H1 (cell line): Measurements from ENCODE around the gene AKT1S1.

Experiments
- ASH2L ChIP-seq: fragments of 200-600, 300-600 bp; sonication (generic); IDR thresholded peaks from one replicate; pipeline ENCODE4 v1.7.1; 2017; ENCODE audit warnings: low read length
- BACH1 ChIP-seq: IDR thresholded peaks from 2 replicates; pipeline ENCODE4 v1.6.1; 2012; ENCODE audit warnings: low read length, improper control_type of control experiment
- CBX5 ChIP-seq: fragments of 300-800, 300-1000 bp; sonication (generic); IDR thresholded peaks from 2 replicates; pipeline ENCODE4 v1.7.1; 2016; ENCODE audit warnings: antibody characterized with exemption, low read length, low read depth
- CREB1 ChIP-seq: IDR thresholded peaks from 2 replicates; pipeline ENCODE4 v1.6.1; 2012; ENCODE audit warnings: inconsistent platforms
- CTCF ChIP-seq, 3 experiments: IDR thresholded peaks; 1 replicate in 2 of 3; 2 replicates in 1 of 3; pipeline versions ENCODE4 v1.5.1 to v1.6.1; 2011; ENCODE audit warnings: low read length in 3 of 3, mild to moderate bottlenecking in 3 of 3, inconsistent platforms in 2 of 3, low read depth in 1 of 3, moderate library complexity in 1 of 3; ENCODE audit not compliant: insufficient read depth in 1 of 3; ENCODE audit errors: control extremely low read depth in 1 of 3
- EP300 ChIP-seq, 2 experiments: IDR thresholded peaks; 1 replicate in 1 of 2; 2 replicates in 1 of 2; pipeline ENCODE4 v1.6.1; 2011 to 2012; ENCODE audit warnings: low read depth in 2 of 2, low read length in 2 of 2, mild to moderate bottlenecking in 2 of 2, borderline replicate concordance in 1 of 2, inconsistent platforms in 1 of 2, moderate library complexity in 1 of 2
- EZH2 ChIP-seq: fragments of 200-600 bp; sonication (generic); IDR thresholded peaks from 2 replicates; pipeline ENCODE4 v1.7.1; 2012; ENCODE audit warnings: low read depth, mild to moderate bottlenecking, moderate library complexity, low read length, inconsistent platforms; ENCODE audit not compliant: severe bottlenecking
- JUND ChIP-seq: IDR thresholded peaks from 2 replicates; pipeline ENCODE4 v1.6.1; 2011; ENCODE audit warnings: mild to moderate bottlenecking, improper control_type of control experiment, low read length
- MAX ChIP-seq: IDR thresholded peaks from 2 replicates; pipeline ENCODE4 v1.6.1; 2012; ENCODE audit warnings: inconsistent platforms
- POLR2A ChIP-seq, 2 experiments: IDR thresholded peaks; 1 replicate in 1 of 2; 2 replicates in 1 of 2; pipeline ENCODE4 v1.6.1; 2011; ENCODE audit warnings: low read depth in 2 of 2, low read length in 2 of 2, mild to moderate bottlenecking in 2 of 2; ENCODE audit errors: control extremely low read depth in 1 of 2
- POLR2AphosphoS5 ChIP-seq: IDR thresholded peaks from 2 replicates; pipeline ENCODE4 v1.6.1; 2011; ENCODE audit warnings: low read depth, low read length
- TF ChIP-seq, protein P1 (sequence below): IDR thresholded peaks from 2 replicates; pipeline ENCODE4 v1.6.1; 2012; ENCODE audit warnings: inconsistent platforms

DNA sequence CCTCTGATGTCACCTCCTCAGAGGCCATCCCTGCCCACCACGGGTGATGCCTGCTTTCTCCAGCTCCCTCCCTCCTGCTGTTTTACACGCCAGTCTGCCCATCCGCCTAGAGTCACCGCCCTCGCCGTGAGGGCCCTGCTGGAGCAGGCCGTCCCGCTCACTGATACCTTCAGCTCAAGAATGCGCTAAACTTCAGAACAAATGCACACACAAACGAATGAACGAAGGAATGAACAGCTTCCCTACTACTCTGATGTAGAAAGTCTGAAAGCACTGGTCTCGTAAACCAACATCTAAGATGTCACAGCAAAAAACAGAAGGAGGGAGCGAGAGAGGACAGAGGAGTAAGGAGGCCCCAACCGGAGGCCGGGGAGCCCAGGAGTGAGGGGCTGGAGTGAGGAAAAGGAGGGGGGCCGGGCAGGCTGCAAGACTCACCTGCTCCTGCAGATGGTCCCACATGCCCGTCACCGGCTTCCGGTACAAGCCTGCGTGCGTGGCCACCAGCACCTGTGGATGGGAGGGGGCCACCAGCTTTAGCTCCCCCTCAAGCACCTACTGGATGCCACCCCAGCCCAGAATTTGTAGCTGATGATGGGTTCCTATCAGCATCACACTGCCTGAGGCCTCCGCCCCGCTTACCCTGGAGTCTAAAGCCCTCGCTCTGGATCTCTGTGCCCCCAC lies 13.8 kb downstream of the AKT1S1 start:
- TF ChIP-seq CBX5 (no peak), CTCF (IDR thresholded peaks at IDR 0.05; ENCODE audit: control extremely low read depth in 1 of 3, insufficient read depth in 1 of 3, low read depth in 1 of 3, low read length in 3 of 3) (no peak), POLR2AphosphoS5 (no peak), EZH2 (no peak), POLR2A (IDR thresholded peaks at IDR 0.05; ENCODE audit: control extremely low read depth in 1 of 2, low read depth in 2 of 2, low read length in 2 of 2) (no peak), MAX (no peak), BACH1 (no peak), ASH2L (no peak), JUND (no peak), EP300 (IDR thresholded peaks at IDR 0.05; ENCODE audit: borderline replicate concordance in 1 of 2, low read depth in 2 of 2, low read length in 2 of 2) (no peak), CREB1 (no peak)
- TF ChIP-seq, protein P1, sequence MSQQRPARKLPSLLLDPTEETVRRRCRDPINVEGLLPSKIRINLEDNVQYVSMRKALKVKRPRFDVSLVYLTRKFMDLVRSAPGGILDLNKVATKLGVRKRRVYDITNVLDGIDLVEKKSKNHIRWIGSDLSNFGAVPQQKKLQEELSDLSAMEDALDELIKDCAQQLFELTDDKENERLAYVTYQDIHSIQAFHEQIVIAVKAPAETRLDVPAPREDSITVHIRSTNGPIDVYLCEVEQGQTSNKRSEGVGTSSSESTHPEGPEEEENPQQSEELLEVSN: no peak
